Stimulated activated CD4-positive, alpha-beta T cell treated with anti-CD3 and anti-CD28 coated beads, TNF-alpha, amount 100 ng/mL, for 4 hours (primary cell): Measurements from ENCODE around the gene BANP.

Experiments used
- DNase-seq, 3 experiments: peaks; one replicate each; pipeline ENCODE4 v3.0.0-alpha.2; 2020; ENCODE audit warnings: low read depth in 3 of 3

Gene BANP

GRCh38 chr16:87949071-87949744, 2.0 kb upstream of the BANP start:
- no peak for DNase-seq

GRCh38 chr16:87951552-87952538, 611 bp downstream of the BANP start:
- no peak for DNase-seq

- DNase-seq, result no peak
Measured at GRCh38 chr16:87952751-87953150, 1.5 kb downstream of the BANP start.

- DNase-seq, result no peak
Measured at GRCh38 chr16:87953308-87954215, 2.3 kb downstream of the BANP start.

GRCh38 chr16:87954361-87954760, 3.1 kb downstream of the BANP start:
- no peak for DNase-seq

- DNase-seq, result no peak
Measured at GRCh38 chr16:87954826-87955225, 3.6 kb downstream of the BANP start.

- DNase-seq, result no peak
Measured at GRCh38 chr16:87955302-87956097, 4.3 kb downstream of the BANP start.

- no peak for DNase-seq
Measured at GRCh38 chr16:87956098-87956364, 4.8 kb downstream of the BANP start.

- peak in 2 of 3 experiments; percentile 45 to 47 for DNase-seq
Measured at GRCh38 chr16:87956365-87957231, 5.4 kb downstream of the BANP start.

GRCh38 chr16:87957296-87958094, 6.3 kb downstream of the BANP start:
- no peak for DNase-seq

GRCh38 chr16:87958632-87959031, 7.4 kb downstream of the BANP start:
- DNase-seq, result no peak

- DNase-seq, result no peak
Measured at GRCh38 chr16:87959391-87959990, 8.3 kb downstream of the BANP start.

- DNase-seq, result no peak
Measured at GRCh38 chr16:87960296-87960695, 9.1 kb downstream of the BANP start.

- DNase-seq, result no peak
Measured at GRCh38 chr16:87960852-87961251, 9.6 kb downstream of the BANP start.

- no peak for DNase-seq
Measured at GRCh38 chr16:87961623-87962022, 10.4 kb downstream of the BANP start.

- DNase-seq, result peak in 2 of 3 experiments; percentile 57 to 67
Measured at GRCh38 chr16:87963400-87963799, 12.2 kb downstream of the BANP start.

GRCh38 chr16:87964049-87964659, 12.9 kb downstream of the BANP start:
- DNase-seq, result no peak

- DNase-seq, result no peak
Measured at GRCh38 chr16:87965417-87965816, 14.2 kb downstream of the BANP start.
